Head of caudate nucleus (tissue), 42 donors: ENCODE results near the gene SWAP70.
"Not testable (repeated sequence)": the region's sequence is repeated elsewhere in the genome, so short reads cannot be mapped to it uniquely, and the experiment has no call there.

Source experiments
- DNase-seq, 42 donors: peaks; one replicate each; pipeline versions ENCODE4 v3.0.0 to v3.0.0-alpha.2; 2020 to 2021; ENCODE audit warnings: mixed read lengths in 7 of 42
- intact Hi-C: fragments of 100-400 bp; cut with DNase I; formaldehyde crosslinking; loops from one replicate; pipeline ENCODE4 v1.15.0; 2022

Gene SWAP70

DNA sequence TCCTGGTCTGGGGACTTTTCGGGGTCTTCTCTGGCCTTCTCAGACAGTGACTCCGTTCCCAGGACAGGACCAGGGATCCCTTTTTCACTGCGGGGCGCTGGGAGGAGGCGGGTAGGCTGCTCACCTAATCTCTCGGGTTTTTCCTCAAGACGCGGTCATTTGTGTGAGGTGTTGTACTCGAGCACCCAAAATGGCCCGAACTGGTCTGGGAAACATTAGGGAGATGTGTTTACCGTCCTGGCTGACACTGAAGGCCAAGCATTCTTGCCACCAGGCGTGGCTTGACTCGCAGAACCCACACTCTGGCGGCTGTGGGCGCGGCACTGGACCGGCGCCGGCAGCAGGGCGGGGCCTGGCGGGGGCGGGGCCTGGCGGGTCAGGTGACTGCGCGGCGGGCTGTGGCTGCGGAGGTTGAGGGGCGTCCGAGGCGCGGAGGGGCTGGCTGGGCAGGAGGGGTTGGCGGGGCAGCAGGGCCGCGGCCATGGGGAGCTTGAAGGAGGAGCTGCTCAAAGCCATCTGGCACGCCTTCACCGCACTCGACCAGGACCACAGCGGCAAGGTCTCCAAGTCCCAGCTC is at the start of gene SWAP70:
Gene SWAP70 (plus strand): TSS at position 379 of the 577 bp plus-strand sequence. CDS start 103 bp downstream, at position 482.
- intact Hi-C loops = no loop called here
- DNase-seq = peak; percentile 42 to 89 (median 80)

DNA sequence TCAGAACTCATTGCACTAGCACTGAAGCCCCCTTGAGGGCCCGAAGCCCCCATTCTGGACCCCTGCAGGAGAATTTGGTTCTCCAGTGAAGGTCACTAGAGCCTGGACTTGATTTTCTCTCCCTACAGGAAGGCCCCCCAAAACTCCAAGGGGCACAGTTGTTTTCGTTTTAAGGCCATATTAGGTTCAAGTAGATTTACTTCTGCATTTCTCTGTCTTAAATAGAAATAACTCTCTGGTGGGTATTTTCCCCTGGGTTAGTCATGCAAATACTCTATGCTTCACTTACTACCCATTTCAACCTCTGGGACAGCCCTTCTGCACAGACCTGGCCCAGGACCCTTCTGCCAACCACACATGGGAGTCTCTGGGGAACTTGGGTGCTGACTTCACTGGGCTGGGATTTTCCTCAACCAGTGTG is 48.8 kb upstream of the SWAP70 start:
- DNase-seq = peak in 4 of 42 donors; percentile 5 to 45 (median 25)
- intact Hi-C loops = no loop called here

DNA sequence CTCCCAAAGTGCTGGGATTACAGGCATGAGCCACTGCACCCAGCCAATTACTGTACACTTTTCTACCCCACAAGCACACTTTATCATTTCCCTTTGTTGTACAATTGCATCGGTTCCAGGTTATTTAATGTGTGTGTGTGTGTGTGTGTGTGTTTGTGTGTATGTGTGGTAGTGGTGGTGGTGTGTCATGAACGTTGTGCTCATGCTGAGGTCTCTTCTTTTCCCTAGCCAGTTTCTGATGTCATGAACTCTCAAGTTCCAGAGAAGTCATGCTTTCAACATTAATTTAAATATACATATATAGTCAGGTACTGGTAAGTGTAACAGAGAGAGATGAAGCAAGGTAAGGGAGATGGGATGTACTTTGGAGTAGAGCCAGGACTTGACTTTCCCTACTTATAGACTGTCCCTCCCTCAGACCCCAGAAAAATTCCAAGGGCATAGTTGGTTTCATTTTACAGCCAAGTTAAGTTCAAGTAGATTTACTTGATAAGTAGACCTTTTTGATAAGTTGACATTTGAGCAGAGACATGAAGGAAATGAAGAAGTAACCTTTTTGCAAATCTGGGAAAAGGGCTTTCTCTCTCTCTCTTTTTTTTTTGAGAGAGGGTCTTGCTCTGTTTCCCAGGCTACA is 47.7 kb upstream of the SWAP70 start:
- no peak for DNase-seq
- intact Hi-C loops = no loop called here

DNA sequence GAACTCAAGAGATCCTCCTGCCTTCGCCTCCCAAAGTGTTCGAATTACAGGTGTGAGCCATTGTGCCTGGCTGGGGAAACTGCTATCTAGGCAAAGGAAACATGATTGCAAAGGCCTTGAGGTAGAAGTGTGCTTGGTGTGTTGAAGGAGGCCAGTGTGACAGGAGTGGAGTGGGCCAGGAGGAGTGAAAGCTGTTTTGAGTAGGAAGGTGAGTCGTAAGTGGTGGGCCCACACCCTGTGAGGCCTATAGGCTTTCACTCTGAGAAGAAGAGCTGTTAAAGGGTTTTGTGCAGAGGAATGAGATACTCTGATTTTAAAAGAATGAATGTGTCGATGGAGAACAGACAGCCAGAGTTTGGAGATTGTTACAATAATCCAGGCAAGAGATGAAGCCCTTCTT is 47.0 kb upstream of the SWAP70 start:
- no peak for DNase-seq
- intact Hi-C loops = no loop called here

DNA sequence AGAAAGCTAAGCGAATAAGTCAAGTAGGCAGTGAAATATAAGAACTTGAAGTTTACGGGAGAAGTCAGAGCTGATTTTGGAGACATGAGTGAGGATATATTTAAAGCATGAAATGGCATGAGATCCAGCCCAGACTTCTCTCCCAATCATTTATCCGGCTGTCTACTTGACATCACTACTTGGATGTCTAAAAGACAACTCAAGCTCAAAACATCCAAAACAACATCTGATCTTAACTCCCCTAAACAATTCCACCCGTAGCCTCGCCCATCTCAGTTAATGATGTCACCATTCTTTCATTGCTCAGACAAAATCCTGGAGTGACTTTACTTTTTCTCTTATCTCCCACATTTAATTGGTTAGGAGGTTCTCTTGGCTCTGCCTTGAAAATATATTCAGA is 45.9 kb upstream of the SWAP70 start:
- intact Hi-C loops = no loop called here
- no peak for DNase-seq

DNA sequence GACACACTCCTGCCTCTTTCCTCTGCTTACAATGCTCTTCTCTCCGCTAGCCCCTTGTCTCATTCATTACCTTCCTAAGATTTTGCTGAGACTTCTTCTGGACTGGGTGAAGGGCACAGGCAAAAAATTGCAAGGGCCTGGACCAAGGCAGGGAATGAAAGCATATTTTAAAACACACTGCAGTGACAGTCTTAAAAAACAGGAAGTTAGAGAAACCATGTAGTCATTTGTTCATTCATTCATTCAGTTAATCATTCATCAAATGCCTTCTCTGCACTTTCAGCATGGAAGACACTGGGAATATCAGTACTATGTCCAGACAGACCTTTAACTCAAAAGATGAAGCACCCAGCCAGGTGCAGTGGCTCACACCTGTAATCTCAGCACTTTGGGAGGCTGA is 44.9 kb upstream of the SWAP70 start:
- DNase-seq = no peak
- intact Hi-C loops = no loop called here

DNA sequence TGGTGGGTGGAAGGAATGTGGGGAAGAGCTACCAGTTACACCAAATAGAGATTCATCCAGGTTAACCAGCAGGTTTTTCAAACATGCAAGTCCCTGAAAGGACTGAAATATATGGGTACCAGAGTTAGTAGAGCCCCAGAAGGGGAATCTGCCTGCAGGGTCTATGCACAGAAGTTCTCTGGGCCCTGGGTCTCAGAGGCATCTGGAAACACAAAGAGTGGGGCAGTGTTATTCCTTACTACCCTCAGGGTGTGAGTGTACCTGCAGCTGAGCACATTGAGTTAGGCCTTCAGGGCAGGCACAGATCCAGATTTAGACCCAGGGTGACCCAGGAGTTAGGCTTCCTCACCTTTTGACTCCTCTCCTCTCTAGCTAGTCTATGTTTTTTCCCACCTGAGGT is 43.9 kb upstream of the SWAP70 start:
- intact Hi-C loops = no loop called here

DNA sequence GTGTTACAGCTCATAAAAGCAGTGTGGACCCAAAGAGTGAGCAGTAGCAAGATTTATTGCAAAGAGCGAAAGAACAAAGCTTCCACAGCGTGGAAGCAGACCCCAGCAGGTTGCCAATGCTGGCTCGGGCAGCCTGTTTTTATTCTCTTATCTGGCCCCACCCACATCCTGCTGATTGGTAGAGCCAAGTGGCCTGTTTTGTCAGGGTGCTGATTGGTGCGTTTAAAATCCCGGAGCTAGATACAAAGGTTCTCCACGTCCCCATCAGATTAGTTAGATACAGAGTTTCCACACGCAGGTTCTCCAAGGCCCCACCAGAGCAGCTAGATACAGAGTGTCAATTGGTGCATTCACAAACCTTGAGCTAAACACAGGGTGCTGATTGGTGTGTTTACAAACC is 41.5 kb upstream of the SWAP70 start:
- DNase-seq, intact Hi-C loops: not testable (repeated sequence)

More for the DNA sequence above, 43.9 kb upstream of the SWAP70 start:
- no peak for DNase-seq

DNA sequence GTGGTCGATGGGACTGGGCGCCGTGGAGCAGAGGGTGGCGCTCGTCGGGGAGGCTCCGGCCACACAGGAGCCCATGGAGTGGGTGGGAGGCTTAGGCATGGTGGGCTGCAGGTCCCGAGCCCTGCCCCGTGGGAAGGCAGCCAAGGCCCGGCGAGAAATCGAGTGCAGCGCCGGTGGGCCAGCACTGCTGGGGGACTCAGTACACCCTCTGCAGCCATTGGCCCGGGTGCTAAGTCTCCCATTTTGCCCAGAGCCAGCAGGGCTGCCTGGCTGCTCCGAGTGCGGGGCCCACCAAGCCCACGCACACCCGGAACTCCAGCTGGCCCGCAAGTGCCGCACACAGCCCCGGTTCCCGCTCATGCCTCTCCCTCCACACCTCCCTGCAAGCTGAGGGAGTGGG is 40.8 kb upstream of the SWAP70 start:
- intact Hi-C loops = not testable (repeated sequence)

DNA sequence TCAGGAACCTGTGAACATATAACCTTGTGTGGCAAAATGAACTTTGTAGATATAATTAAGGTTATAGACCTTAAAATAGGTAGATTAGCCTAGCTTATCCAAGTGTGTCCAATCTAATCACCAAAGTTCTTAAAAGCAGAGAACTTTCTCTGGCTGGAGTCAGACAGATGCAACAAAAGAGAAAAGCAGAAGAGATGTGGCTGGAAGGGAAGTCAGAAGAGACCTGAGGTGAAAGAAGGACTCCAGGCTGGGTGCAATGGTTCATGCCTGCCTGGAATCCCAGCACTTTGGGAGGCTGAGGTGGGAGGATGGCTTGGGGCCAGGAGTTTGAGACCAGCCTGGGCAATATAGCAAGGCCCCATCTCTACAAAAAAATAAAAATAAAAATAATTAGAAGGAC is 39.4 kb upstream of the SWAP70 start:
- intact Hi-C loops = no loop called here
- DNase-seq = no peak

More for the DNA sequence above, 40.8 kb upstream of the SWAP70 start:
- not testable (repeated sequence) for DNase-seq

DNA sequence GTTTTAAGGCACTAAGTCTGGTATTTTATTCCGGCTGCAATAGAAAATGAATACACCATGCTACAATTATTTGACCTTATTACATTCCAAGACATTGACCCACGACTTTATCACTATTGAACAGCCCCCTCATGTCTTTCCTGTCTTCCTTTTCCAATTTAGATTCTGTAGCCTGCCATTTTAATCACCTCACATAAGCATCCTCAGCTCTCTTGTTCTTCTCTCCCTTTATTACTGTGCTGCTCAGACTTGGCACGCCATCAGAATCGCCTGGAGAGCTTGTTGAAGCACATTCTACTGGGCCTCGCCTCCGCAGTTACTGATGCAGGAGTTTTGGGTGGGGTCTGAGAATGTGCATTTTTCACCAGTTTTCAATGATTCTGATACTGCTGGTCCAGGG is 38.7 kb upstream of the SWAP70 start:
- intact Hi-C loops = no loop called here
- DNase-seq = no peak

DNA sequence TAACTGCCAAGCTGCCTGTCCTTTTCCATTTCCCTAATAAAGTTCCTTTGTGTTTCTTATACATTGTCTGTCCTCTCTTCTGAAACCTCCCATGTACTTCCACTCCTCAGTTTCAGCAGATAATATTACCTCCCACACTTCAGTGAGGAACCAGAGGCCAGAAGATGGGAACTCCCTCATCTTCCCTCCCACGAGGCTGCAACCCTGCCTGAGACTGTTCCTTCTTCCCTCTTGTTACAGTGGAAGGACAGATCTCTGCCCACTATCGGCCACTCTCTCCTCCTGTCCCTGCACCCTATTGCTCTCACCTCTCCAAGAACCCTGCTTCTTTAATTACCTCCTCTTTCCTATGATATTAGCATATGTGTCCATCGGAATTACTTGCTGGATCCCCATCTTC is 38.1 kb upstream of the SWAP70 start:
- intact Hi-C loops = no loop called here
- peak in 1 of 42 donors; percentile 13 for DNase-seq

DNA sequence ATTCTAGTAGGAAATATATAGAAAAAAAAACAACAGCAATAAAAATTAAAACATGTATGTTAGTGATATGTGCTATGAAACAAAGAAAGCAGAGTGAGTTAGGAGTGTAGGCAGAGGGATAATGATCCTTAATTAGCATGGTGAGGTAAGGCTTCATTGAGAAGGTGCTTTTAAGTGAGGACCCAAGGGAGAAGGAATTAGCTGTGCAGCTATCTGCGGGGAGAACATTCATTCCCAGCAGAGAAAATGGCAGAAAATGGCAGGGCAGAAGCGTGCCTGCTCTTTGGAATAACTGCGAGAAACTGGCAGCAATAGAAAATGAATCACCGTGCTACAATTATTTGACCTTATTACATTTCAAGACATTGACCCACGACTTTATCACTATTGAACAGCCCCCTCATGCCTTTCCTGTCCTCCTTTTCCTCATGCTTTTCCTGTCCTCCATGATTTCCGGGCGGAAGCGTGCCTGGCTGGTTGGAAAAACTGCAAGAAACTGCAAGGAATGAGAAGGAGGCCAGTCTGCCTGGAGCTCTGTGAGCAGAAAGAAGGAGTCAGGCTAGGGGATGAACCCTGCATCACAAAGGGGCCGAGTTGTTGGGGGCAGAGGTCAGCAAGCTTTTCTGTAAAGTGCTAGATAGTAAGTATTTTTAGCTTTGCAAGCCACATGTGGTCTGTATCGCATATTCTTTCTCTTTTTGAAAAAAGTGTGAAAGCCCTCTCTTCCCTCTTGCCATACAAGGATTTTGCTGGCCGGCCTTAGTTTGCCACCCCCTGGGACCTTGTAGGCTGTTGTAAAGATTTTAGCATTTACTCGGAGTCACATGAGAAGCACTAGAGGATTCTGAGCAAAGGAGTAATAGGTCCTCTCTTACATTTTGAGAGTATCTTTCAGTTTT is 37.1 kb upstream of the SWAP70 start:
- no peak for DNase-seq
- intact Hi-C loops = no loop called here

DNA sequence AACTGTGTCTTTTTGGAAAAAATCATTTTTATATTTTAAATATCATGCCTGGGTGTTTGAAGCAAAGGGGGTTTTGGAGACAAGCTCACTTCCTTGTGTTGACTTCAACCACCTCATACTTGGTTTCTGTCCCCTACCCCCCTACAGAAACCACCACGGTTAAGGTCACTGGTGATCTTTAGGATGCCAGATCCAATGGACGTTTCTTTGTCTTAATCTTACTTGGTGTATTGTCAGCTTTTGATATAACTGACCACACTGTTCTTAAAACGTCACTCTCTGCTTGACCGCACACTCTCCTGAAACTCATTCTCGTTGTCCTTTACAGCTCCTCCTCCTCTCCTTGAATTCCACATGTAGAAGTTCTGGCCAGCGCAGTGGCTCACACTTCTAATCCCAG is 34.8 kb upstream of the SWAP70 start:
- intact Hi-C loops = no loop called here
- DNase-seq = no peak

DNA sequence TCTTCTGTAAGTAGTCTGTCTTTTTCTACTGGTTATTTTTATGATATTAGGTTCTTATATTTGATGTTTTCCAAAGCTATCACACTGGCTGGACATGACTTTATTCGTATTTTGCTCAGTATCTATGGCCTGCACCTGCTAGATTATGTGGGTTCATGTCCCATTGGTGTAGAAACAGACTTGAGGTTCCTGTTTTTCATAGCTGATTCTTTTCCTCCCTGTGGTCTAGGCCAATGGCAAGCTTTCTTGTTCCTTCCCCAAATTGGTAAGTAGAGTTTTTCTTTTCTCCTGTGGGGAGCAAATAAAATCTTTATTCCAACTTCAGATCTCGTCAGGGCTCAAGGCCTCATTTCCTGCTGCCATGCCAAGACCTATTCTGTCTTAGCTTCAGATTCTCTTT is 30.2 kb upstream of the SWAP70 start:
- DNase-seq = no peak
- intact Hi-C loops = no loop called here

DNA sequence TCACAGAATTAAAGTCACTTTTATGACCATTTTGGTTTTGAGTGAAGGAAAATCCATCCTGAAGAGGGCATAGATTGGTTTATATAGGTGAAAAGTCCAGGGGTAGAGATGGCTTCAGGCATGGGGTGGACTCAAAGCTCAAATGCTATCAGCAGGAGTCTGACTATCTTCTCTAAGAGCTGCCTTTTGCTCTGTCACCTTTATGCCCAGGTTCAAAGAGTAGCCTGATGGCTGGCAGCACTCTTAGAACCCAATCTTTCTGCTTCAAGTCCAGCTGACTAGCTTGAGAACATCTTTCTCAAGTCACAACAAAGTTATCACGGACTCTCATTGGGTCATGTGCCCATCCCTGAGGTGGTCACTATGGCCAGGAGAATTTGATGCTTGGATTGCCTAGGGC is 27.2 kb upstream of the SWAP70 start:
- DNase-seq = no peak
- intact Hi-C loops = no loop called here

DNA sequence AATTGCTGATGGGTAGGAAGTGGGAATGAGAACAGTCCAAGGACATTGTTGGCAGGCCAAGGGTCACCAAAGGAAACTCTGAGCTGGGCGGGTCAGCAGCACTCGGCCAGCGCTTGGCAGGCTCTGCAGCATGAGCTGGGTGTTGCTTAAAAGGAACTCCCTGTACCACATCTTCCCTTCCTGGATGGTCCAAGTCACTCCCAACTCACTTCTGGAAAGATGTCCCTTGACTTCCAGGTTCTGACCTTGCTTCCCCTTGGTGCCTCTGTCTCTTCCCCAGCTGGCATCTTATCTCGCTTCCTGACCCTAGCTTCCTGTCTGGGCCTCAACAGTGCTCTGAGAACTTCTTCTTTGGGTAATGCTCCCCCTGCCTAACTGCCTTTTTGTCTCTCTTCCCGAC is 24.8 kb upstream of the SWAP70 start:
- DNase-seq = peak in 7 of 42 donors; percentile 1 to 39 (median 16)
- intact Hi-C loops = no loop called here

DNA sequence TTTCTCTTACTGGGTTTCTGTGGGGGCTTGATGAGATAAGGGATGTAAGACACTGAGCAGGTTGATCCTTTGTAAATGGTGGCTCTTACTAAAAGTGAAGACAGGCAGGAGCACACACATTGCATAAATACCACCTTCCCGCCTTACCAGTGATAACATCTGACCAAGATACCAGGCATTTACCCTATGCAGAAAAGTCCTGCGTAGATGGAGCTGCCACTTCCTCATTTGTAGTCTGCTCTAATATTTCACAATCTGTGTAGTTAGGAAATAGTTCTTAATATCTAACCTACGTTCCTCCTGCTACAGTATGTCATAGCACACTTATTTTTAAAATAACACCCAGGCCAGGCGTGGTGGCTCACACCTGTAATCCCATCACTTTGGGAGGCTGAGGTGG is 23.9 kb upstream of the SWAP70 start:
- peak in 1 of 42 donors; percentile 20 for DNase-seq
- intact Hi-C loops = no loop called here

DNA sequence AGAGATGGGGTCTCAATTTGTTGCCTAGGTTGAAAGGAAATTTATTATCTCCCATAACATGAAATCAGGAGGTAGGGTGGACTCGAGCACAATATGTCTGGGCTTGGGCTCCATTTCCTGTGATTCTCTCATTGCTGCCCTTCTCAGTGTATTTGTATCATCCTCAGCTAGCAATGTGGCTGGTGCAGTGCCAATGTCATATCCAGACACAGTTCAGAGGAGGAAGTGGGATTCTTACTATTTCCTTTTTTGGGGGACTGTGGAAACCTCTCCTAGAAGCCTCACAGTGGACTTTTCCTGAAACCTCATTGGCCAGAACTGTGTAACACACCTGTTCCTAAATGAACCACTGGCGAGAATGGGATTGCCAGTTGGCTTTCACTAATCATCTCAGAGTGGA is 21.0 kb upstream of the SWAP70 start:
- DNase-seq = peak in 6 of 42 donors; percentile 11 to 31 (median 20)
- intact Hi-C loops = no loop called here

DNA sequence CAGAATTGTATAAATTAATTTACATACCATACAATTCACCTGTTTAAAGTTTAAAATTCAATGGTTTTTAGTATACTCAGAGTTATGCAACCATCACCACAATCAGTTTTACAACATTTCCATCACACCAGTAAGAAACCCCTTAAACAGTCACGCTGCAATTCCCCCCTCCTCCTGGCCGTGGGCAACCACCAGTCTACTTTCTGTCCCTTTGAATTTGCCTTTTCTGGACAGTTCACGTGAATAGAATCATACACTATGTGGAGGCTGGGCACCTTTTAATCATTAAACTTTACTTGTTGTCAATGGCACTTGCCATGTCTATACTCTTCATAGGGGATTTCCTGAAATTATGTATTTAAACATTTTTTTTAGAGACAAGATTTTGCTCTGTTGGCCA is 20.1 kb upstream of the SWAP70 start:
- intact Hi-C loops = no loop called here
- no peak for DNase-seq
